K562 (cell line): ENCODE measurements around the gene DYNC1H1. TPM values are rescaled to one million over a fixed set of nuclear protein-coding genes. Genes with fewer than 3 reads are reported as not detected.

Source experiments
- NFXL1 ChIP-seq: fragments of 450-650 bp; formaldehyde crosslinking; IDR thresholded peaks from 2 replicates; pipeline ENCODE4 v1.4.0; 2021; ENCODE audit warnings: mild to moderate bottlenecking
- PHF8 ChIP-seq: fragments of 200-600 bp; sonication (generic); IDR thresholded peaks from 2 replicates; pipeline ENCODE4 v1.6.1; 2012; ENCODE audit warnings: mixed run types, mild to moderate bottlenecking, inconsistent platforms, low read length, moderate library complexity, borderline replicate concordance
- ZNF561 ChIP-seq: fragments of 450-650 bp; formaldehyde crosslinking; conservative IDR thresholded peaks from 2 replicates; pipeline ENCODE4 v1.4.0; 2020; ENCODE audit warnings: mild to moderate bottlenecking, moderate library complexity
- ZNF707 ChIP-seq: fragments of 250-450 bp; sonication (Bioruptor Pico); conservative IDR thresholded peaks from 2 replicates; pipeline ENCODE4 v1.8.0; 2022; ENCODE audit warnings: inconsistent platforms, mild to moderate bottlenecking, moderate library complexity
- polyA plus RNA-seq, 8 experiments: library from polyadenylated mRNA; depleted of rRNA in 4 of 8; stranded (reverse) in 5 of 8; unstranded in 3 of 8; fragments of >200 nt; fragmentation: Nextera tagmentation in 2 of 8; fragmentation: Illumina TruSeq in 1 of 8; extraction: Ambion mirVana in 2 of 8; extraction: Trizol in 1 of 8; gene quantifications; 2 replicates each; pipeline versions ENCODE4 v1.2.1 to v1.2.3, GENCODE V29; 2011 to 2014; ENCODE audit warnings: inconsistent platforms in 1 of 8, missing spikeins in 1 of 8
- small RNA-seq: library from RNA; depleted of rRNA; stranded (forward); fragments of <200 nt; gene quantifications from one replicate; pipeline ENCODE3, GENCODE V24; 2014
- total RNA-seq, 7 experiments: library from RNA; depleted of rRNA in 6 of 7; stranded (reverse); fragments of >200 nt in 6 of 7; fragmentation: Illumina TruSeq in 2 of 7; extraction: Trizol in 2 of 7; gene quantifications; 2 replicates each; pipeline versions ENCODE4 v1.2.1 to v1.2.3, GENCODE V29; 2011 to 2021; ENCODE audit warnings: low replicate concordance in 1 of 7
- TF ChIP-seq, protein P1 (sequence below), 3 experiments: fragments of 200-800 bp in 1 of 3; fragments of 250-450 bp in 1 of 3; fragments of 450-650 bp in 1 of 3; sonication (Bioruptor Pico) in 1 of 3; sonication (Bioruptor generic) in 1 of 3; formaldehyde crosslinking in 1 of 3; IDR thresholded peaks; 2 replicates each; pipeline versions ENCODE4 v1.6.1 to v1.8.0; 2016 to 2022; ENCODE audit warnings: mild to moderate bottlenecking in 2 of 3, missing genetic modification characterization in 2 of 3, missing compliant biosample characterization in 1 of 3, moderate library complexity in 1 of 3
- TF ChIP-seq, protein P2 (sequence below): fragments of 450-650 bp; formaldehyde crosslinking; IDR thresholded peaks from 2 replicates; pipeline ENCODE4 v1.4.0; 2020; ENCODE audit warnings: mild to moderate bottlenecking, moderate library complexity
- TF ChIP-seq, protein P3 (sequence below): fragments of 450-650 bp; formaldehyde crosslinking; IDR thresholded peaks from 2 replicates; pipeline ENCODE4 v1.4.0; 2020; ENCODE audit warnings: mild to moderate bottlenecking, moderate library complexity

The DYNC1H1 gene
- total and polyA plus RNA-seq, 9 of the 15 experiments (the other 6 are each of a cell fraction or from before 2014, with no cell fraction given): 31.9 to 335 (median 115) TPM

DNA sequence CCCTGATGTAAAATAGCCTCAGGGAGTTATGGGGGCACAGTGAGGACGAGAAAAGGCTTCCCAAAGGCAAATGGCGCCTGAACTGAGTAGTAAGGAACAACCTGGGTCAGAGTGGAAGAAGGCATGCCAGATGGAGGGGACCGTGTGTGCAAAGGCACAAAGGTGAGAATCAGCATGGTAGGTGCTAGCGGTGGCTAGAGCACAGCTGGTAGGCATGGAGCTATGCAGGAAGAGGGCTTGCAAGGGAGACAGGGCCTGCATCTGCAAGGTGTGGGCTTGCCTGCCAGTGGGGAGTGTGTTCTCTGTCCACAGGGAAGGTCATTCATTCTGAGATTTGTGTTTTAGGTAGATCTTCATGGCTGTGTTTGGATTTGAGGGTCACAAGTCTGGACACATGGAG is 141.0 kb downstream of the DYNC1H1 start (continued):
- TF ChIP-seq, protein P1, sequence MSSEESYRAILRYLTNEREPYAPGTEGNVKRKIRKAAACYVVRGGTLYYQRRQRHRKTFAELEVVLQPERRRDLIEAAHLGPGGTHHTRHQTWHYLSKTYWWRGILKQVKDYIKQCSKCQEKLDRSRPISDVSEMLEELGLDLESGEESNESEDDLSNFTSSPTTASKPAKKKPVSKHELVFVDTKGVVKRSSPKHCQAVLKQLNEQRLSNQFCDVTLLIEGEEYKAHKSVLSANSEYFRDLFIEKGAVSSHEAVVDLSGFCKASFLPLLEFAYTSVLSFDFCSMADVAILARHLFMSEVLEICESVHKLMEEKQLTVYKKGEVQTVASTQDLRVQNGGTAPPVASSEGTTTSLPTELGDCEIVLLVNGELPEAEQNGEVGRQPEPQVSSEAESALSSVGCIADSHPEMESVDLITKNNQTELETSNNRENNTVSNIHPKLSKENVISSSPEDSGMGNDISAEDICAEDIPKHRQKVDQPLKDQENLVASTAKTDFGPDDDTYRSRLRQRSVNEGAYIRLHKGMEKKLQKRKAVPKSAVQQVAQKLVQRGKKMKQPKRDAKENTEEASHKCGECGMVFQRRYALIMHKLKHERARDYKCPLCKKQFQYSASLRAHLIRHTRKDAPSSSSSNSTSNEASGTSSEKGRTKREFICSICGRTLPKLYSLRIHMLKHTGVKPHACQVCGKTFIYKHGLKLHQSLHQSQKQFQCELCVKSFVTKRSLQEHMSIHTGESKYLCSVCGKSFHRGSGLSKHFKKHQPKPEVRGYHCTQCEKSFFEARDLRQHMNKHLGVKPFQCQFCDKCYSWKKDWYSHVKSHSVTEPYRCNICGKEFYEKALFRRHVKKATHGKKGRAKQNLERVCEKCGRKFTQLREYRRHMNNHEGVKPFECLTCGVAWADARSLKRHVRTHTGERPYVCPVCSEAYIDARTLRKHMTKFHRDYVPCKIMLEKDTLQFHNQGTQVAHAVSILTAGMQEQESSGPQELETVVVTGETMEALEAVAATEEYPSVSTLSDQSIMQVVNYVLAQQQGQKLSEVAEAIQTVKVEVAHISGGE (CRISPR knock-in tag; IDR thresholded peaks at IDR 0.05): no peak
- TF ChIP-seq, protein P2, sequence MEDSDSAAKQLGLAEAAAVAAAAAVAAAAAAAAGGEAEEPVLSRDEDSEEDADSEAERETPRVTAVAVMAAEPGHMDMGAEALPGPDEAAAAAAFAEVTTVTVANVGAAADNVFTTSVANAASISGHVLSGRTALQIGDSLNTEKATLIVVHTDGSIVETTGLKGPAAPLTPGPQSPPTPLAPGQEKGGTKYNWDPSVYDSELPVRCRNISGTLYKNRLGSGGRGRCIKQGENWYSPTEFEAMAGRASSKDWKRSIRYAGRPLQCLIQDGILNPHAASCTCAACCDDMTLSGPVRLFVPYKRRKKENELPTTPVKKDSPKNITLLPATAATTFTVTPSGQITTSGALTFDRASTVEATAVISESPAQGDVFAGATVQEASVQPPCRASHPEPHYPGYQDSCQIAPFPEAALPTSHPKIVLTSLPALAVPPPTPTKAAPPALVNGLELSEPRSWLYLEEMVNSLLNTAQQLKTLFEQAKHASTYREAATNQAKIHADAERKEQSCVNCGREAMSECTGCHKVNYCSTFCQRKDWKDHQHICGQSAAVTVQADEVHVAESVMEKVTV (CRISPR knock-in tag): no peak
- no peak for TF ChIP-seq ZNF707 (CRISPR knock-in tag)
- TF ChIP-seq ZNF561: no peak
- no peak for TF ChIP-seq PHF8
- TF ChIP-seq, protein P3, sequence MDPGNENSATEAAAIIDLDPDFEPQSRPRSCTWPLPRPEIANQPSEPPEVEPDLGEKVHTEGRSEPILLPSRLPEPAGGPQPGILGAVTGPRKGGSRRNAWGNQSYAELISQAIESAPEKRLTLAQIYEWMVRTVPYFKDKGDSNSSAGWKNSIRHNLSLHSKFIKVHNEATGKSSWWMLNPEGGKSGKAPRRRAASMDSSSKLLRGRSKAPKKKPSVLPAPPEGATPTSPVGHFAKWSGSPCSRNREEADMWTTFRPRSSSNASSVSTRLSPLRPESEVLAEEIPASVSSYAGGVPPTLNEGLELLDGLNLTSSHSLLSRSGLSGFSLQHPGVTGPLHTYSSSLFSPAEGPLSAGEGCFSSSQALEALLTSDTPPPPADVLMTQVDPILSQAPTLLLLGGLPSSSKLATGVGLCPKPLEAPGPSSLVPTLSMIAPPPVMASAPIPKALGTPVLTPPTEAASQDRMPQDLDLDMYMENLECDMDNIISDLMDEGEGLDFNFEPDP (CRISPR knock-in tag): no peak
- TF ChIP-seq NFXL1 (CRISPR knock-in tag): no peak

Small RNAs within 50 kb of the gene (small RNA-seq; reads per million reads assigned to genes)
- not detected for gene AL118558.2
- not detected for gene RN7SL472P

Other genes starting within 250 kb of the DYNC1H1 start
- 263 and 295 TPM in 2 replicates for gene PPP2R5C, start 202.9 kb upstream of the DYNC1H1 start, total RNA-seq (2014; rRNA removed)
- gene PPP2R5C, start 202.9 kb upstream of the DYNC1H1 start, total RNA-seq (2014; rRNA removed; fragmentation: Illumina TruSeq; extraction: Trizol): 395 and 448 TPM in 2 replicates
- 284 and 309 TPM in 2 replicates for gene PPP2R5C, start 202.9 kb upstream of the DYNC1H1 start, total RNA-seq (2015; rRNA removed; fragmentation: Illumina TruSeq; extraction: Trizol)
- 395 and 398 TPM in 2 replicates for gene PPP2R5C, start 202.9 kb upstream of the DYNC1H1 start, total RNA-seq (2021)
- gene PPP2R5C, start 202.9 kb upstream of the DYNC1H1 start, polyA plus RNA-seq (2011; rRNA removed): 266 and 328 TPM in 2 replicates
- gene PPP2R5C, start 202.9 kb upstream of the DYNC1H1 start, polyA plus RNA-seq (2014; fragmentation: Illumina TruSeq; extraction: Trizol): 383 and 443 TPM in 2 replicates
- gene PPP2R5C, start 202.9 kb upstream of the DYNC1H1 start, polyA plus RNA-seq (2014; fragmentation: Nextera tagmentation; extraction: Ambion mirVana): 100 to 1,000 TPM; 517 to 617 TPM
- gene PPP2R5C, start 202.9 kb upstream of the DYNC1H1 start, polyA plus RNA-seq (2014; rRNA removed): 284 and 315 TPM in 2 replicates
- 578 and 630 TPM in 2 replicates for gene HSP90AA1, start 122.5 kb downstream of the DYNC1H1 start, total RNA-seq (2014; rRNA removed)
- 496 and 561 TPM in 2 replicates for gene HSP90AA1, start 122.5 kb downstream of the DYNC1H1 start, total RNA-seq (2014; rRNA removed; fragmentation: Illumina TruSeq; extraction: Trizol)
- gene HSP90AA1, start 122.5 kb downstream of the DYNC1H1 start, total RNA-seq (2015; rRNA removed; fragmentation: Illumina TruSeq; extraction: Trizol): 376 and 377 TPM in 2 replicates
- gene HSP90AA1, start 122.5 kb downstream of the DYNC1H1 start, total RNA-seq (2021): 895 and 957 TPM in 2 replicates
- gene HSP90AA1, start 122.5 kb downstream of the DYNC1H1 start, polyA plus RNA-seq (2011; rRNA removed): 1,094 and 1,547 TPM in 2 replicates
- 1,640 and 1,731 TPM in 2 replicates for gene HSP90AA1, start 122.5 kb downstream of the DYNC1H1 start, polyA plus RNA-seq (2014; fragmentation: Illumina TruSeq; extraction: Trizol)
- gene HSP90AA1, start 122.5 kb downstream of the DYNC1H1 start, polyA plus RNA-seq (2014; fragmentation: Nextera tagmentation; extraction: Ambion mirVana): 1,000 to 10,000 TPM in 1 of 2 experiments, 100 to 1,000 TPM in 1; 787 to 1,003 TPM
- gene HSP90AA1, start 122.5 kb downstream of the DYNC1H1 start, polyA plus RNA-seq (2014; rRNA removed): 879 and 956 TPM in 2 replicates
- 8.0 and 9.6 TPM in 2 replicates for gene WDR20, start 175.3 kb downstream of the DYNC1H1 start, total RNA-seq (2014; rRNA removed)
- 12.1 and 13.9 TPM in 2 replicates for gene WDR20, start 175.3 kb downstream of the DYNC1H1 start, total RNA-seq (2014; rRNA removed; fragmentation: Illumina TruSeq; extraction: Trizol)
- 14.7 and 15.3 TPM in 2 replicates for gene WDR20, start 175.3 kb downstream of the DYNC1H1 start, total RNA-seq (2015; rRNA removed; fragmentation: Illumina TruSeq; extraction: Trizol)
- gene WDR20, start 175.3 kb downstream of the DYNC1H1 start, total RNA-seq (2021): 13.3 and 16.6 TPM in 2 replicates
- 10.0 and 11.8 TPM in 2 replicates for gene WDR20, start 175.3 kb downstream of the DYNC1H1 start, polyA plus RNA-seq (2011; rRNA removed)
- 10.2 and 10.5 TPM in 2 replicates for gene WDR20, start 175.3 kb downstream of the DYNC1H1 start, polyA plus RNA-seq (2014; fragmentation: Illumina TruSeq; extraction: Trizol)
- gene WDR20, start 175.3 kb downstream of the DYNC1H1 start, polyA plus RNA-seq (2014; fragmentation: Nextera tagmentation; extraction: Ambion mirVana): 10 to 100 TPM in 1 of 2 experiments, 1 to 10 TPM in 1; 7.0 to 12.1 TPM
- gene WDR20, start 175.3 kb downstream of the DYNC1H1 start, polyA plus RNA-seq (2014; rRNA removed): 9.4 and 11.7 TPM in 2 replicates